Dedifferentiated amniotic fluid mesenchymal stem cell (primary cell): Measurements from ENCODE around the gene SAPCD2.

Source experiments
- DNase-seq: peaks from one replicate; pipeline ENCODE4 v3.0.0-alpha.2; 2016; ENCODE audit errors: extremely low spot score

Gene SAPCD2

DNA sequence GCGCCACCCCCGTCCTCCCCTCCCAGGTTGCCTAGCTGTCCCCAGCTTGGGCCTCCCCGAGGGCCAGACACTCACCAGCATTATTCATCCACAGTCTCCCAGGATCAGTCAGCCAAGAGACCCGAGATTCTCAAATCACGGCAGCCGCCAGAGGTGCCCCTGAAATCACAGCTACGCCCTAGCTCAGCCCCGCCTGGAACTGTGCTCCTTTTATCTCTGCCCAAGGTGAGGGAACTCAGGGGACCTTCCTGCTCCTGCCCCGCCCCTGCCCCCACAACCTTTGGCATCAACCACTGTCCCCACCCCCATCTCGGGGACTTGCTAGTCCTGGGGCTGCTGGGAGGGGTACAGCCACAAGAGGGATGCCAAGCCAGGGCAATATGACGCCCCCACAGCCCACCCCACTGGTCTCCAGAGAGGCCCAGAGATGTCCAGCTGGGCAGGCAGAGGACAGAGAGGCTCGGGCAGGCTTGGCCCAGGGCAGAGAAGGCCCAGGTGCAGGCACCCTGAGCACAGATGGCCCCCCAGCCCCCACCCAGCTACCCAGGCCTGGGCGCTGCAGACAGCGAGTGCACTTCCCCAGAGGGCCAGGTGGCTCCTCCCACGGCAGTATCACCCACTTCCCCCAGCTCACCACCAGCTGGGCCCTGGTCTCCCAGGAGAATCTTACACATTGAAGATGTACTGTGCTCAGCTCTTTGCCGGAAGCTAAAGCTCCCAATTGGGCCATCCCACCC is 38.3 kb downstream of the SAPCD2 start, which contains the start of gene FUT7:
FUT7 (minus strand) TSS at position 185 of the 737 bp plus-strand sequence; CDS start at position 88, 97 bp downstream.
- DNase-seq, result no peak

GRCh38 chr9:137030538-137031527 is 39.5 kb downstream of the SAPCD2 start:
- DNase-seq, result no peak

DNA sequence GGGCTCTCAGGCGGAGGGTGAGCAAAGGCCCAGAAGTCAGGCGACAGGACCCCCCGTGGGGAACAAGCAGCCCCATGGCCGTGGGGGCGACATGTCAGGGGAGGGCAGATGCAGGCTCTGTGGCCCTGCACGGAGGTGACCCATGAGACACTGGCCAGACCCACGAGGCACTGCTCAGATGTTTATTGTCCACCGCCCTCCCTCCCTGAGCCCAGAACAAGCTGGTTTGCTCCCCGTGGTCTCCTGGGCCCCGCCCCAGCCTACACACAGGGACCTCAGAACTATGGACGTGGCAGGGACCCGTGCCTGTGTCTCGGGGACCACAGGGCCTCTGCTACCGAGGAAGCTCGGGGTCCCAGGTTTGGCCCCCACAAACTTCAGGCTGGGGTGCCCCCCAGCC is 40.4 kb downstream of the SAPCD2 start:
- no peak for DNase-seq

DNA sequence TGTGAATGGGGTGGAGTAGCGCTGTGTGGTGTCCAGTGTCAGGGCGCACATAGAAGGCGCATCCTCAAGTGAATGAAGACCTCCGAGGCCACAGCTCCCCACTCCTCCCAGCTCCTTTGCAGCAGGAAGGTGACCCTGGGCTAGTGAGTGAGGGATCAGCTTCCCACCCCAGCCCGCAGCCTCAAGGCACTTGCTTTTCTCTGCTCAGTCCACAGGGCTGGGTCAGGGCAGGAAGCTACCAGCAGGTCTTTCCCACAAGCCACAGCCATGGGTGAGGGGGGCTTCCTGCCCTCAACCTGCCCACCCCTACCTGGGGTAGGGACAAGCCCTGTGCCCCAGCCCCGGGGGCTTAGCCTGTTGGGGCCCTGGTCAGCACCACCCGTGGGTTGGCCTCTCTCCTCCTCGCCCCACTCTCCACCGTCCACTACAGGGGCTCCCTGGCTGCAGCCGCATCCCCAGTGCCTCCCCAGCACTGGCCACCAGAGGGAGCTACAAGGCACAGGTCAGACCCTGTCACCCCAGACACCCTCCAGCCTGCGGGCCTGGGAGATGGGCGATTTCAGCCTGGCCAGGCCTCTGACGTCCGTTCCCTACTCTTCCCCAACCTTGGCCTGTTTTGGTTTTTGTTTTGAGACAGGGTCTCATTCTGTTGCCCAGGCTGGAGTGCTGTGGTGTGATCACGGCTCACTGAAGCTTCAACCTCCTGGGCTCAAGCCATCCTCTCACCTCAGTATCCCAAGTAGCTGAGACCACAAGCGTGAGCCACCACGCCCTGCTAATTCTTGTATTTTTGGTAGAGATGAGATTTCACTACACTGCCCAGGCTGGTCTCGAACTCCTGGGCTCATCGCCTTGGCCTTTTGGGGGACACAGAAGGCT is 41.1 kb downstream of the SAPCD2 start:
- peak; percentile 40 for DNase-seq

- DNase-seq, result peak; percentile 31
Observed at GRCh38 chr9:137028263-137029057, 41.9 kb downstream of the SAPCD2 start.

DNA sequence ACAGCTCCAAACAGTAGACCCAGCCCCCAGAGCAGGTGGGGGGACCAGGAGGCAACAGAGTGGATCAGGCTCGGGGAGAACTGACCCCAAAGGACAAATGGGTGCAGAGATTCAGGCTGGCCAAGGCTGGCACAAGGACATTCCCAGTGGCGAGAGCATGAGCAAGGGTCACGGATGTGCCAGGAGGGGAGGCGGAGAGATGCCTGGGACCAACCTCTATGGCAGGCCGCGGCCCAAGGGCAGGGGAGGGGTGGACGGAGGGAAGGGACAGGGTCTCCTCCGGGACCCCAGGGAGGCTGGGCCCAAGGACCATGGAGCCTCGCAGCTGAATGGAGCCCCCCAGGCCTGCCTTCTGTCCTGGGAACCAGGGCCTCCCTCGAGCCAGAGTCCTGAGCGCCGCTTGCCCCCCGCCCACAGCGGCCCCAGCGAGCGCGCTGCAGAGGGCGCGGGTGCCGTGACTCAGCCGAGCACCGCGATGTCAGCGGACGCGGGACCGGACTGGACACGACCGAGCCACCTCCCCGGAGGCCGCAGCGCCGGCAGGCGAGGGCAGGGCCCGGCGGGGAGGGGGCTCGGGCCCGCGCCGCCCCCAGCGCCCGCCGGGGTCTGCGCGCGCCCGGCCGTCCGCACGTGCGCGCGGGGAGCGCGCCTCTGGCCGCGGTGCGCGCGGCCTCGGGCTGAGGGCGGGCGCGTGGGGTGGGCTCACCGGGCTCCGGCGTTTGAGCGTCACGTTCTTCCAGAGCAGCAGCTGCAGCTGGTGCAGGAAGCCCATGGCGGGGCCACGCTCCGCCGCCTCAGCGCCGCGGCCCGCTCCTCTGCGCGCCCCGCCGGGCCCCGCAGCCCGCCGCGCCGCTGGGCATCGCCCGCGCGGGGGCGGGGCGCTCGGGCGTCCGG is 42.7 kb downstream of the SAPCD2 start, which contains the start of gene ABCA2:
ABCA2 (minus strand) TSS at position 869 of the 894 bp plus-strand sequence; CDS start at position 772, 97 bp downstream.
- DNase-seq, result no peak

GRCh38 chr9:137026828-137027227 is 43.5 kb downstream of the SAPCD2 start:
- no peak for DNase-seq

- no peak for DNase-seq
Observed at GRCh38 chr9:137026384-137026783, 44.0 kb downstream of the SAPCD2 start.

GRCh38 chr9:137025517-137025966 is 44.8 kb downstream of the SAPCD2 start:
- DNase-seq, result no peak

DNA sequence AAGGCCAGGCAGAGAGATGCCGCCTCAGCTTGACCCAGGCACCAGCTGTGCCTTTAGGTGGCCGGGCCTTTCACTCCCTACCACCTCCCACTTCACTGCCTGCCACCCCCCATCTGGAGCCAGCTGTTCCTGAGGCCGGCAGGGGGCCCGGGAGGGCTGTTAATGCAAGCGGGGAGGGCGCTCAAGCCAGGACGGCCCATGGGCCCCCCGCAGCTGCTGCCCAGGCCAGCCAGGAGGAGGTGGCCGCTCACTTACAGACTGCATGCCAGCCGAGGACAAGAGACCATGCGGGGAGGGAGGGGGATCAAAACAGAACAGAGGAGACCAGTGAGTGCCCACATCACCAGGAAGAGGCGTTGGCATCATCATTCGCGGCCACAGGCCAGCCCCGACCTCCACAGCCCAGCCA is 46.8 kb downstream of the SAPCD2 start:
- no peak for DNase-seq

DNA sequence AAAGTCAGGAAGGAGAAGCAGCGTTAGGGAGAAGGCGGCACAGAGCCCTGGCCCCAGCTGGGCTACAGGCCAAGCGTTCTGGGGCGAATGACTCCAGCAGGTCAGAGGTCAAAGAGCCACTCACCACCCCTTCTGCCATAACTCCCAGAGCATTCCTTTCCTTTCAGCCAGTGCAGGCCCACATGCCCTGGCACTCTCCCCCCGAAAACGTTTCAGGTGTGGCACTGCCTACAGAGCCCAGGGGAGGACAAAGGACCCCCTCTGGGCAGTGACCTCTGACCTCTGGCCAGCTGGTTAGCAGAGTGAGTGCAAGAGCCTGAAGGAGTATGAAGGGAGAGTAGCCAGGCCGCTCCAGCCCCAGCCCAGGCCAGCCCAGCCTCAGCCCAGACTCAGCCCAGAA is 47.2 kb downstream of the SAPCD2 start:
- DNase-seq, result no peak

- DNase-seq, result no peak
Observed at GRCh38 chr9:137022662-137023008, 47.7 kb downstream of the SAPCD2 start.

- no peak for DNase-seq
Observed at GRCh38 chr9:137021979-137022661, 48.2 kb downstream of the SAPCD2 start.

DNA sequence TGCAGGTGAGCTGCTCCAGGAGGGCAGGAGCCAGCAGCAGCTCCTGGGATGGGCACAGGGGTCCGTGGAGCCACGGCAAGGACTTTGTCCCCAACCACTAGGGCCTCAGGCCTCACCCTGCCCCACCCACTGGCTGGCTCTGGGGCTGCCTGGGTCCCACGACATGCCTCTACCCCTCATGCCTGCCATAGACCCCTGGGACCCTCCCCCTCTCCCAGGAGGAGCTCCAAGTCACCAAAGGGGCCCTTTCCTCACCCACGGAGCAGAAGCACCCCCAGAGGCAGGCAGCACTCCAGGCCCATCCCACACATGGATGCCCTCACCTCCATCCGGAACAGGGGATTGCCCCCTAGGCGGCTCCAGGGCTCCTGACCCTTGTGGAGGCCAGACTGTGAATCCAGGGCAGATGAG is 48.8 kb downstream of the SAPCD2 start:
- DNase-seq, result no peak

DNA sequence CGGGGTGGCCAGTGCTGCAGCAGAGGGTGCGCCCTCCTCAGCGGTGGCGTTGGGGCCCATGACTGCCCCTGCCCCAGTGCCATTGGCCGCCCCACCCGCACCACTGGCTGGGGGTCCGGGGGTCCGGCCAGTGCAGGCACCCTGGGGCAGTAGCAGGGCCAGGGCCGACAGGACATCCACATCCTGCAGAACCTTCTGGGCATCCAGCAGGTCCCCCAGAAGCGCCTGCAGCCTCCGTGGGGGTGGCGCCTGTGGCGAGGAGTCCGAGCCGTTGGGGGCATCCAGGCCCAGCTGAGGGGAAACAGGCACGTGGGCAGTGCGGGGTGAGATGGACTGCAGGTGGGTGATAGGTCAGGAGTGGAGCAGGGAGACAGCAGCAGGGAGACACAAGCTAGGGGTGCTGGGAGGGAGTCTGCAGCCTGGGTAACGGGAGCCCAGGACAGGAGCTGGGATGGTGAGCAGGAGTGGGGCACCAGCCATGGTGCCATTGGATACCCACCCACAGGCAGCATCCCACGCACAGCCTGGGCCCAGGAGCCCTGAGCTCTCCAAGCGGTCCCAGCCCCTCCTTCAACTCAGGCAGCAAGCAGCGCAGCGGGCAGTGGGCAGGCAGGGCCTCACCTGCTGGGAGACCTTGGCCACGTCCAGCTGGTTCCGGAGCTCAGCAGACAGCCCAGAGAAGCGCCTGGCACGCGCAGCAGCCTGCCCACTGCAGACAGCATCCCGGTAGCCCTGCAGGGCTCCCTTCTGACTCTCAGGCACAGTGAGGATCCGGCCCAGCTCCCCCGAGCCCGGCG is 49.4 kb downstream of the SAPCD2 start:
- no peak for DNase-seq

DNA sequence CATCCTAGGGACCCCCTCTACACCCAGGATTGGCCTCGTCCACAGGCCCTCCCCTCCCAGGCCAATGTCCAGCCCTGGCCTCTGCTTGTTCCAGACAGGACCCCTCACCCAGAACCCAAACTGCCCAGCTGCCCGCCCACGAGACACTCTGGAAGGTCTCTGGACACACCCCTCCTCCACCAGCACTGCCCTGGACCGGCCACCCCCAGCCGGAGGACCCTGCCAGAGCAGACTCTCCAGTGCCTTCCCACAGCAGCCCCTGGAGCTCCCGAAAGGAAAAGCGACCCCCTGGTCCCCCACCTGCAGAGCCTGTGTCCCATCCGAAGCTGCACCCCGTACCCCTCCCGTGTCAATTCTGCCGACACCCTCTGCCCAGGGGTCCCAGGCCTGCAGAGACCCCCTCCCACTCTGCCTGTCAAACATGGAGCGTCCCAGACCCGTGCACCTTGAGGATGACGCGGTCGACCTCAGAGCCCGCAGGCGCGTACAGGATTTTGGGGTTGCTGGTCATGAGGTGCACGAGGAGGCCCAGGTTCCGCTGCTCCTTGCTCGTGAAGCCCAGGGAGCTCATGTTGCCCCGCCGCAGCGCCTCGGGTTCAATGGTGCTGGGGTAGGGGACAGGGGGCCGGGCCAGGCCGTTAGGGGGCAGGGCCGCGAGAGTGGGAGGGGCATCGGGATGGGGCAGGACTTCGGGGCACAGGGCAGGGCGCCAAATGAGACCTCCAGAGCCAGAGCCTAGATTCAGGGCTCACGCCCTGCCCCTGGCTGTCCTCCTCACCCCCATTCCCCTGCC is 50.3 kb downstream of the SAPCD2 start:
- no peak for DNase-seq
